Measurements from ENCODE around the gene LYSMD3.

DNA sequence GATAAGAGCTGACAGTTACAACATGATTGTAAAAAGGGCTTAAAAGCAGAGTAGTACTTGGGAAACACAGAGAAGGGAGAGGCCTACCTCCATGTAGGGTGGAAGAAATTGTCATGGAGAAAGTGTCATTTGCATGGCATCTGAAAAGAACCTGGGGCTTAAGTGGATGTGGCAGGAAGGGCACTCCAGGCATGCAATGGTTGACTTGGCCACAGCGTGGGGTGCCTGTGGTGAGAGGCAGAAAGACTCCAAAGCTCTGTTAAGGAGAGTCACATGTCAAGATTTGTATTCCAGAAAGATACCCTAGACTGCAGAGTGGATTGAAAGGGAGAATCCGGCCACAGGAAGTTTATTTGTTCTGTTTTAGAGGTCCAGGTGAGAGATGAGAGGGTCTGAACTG lies 52.3 kb downstream of the LYSMD3 start:
- TF ChIP-seq POLR2A (IDR thresholded peaks at IDR 0.05; ENCODE audit: low read depth): no peak
- TF ChIP-seq, protein P1, sequence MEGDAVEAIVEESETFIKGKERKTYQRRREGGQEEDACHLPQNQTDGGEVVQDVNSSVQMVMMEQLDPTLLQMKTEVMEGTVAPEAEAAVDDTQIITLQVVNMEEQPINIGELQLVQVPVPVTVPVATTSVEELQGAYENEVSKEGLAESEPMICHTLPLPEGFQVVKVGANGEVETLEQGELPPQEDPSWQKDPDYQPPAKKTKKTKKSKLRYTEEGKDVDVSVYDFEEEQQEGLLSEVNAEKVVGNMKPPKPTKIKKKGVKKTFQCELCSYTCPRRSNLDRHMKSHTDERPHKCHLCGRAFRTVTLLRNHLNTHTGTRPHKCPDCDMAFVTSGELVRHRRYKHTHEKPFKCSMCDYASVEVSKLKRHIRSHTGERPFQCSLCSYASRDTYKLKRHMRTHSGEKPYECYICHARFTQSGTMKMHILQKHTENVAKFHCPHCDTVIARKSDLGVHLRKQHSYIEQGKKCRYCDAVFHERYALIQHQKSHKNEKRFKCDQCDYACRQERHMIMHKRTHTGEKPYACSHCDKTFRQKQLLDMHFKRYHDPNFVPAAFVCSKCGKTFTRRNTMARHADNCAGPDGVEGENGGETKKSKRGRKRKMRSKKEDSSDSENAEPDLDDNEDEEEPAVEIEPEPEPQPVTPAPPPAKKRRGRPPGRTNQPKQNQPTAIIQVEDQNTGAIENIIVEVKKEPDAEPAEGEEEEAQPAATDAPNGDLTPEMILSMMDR (IDR thresholded peaks at IDR 0.05): no peak
